SK-N-SH (cell line): ENCODE measurements around the gene COBL. TPM values are rescaled to one million over a fixed set of nuclear protein-coding genes. Genes with fewer than 3 reads are reported as not detected.

Experiments
- CTCF ChIA-PET: fragments of 300-600, 350-600 bp; formaldehyde crosslinking; extraction: SDS; loops from one replicate; lab custom pipeline; 2021; lab: Yijun Ruan, JAX
- POLR2A ChIA-PET: fragments of 350-600 bp; sonication (Branson Sonifier 250); formaldehyde crosslinking; extraction: SDS; loops from one replicate; lab custom pipeline; 2020; ENCODE audit warnings: antibody characterized with exemption, inconsistent platforms; lab: Yijun Ruan, JAX
- DNase-seq: peaks from one replicate; pipeline ENCODE4 v3.0.0; 2012
- H2AFZ ChIP-seq: fragments of 200-600 bp; sonication (generic); 2 replicates; pipeline ENCODE4 v1.8.1; 2016; ENCODE audit warnings: antibody characterized with exemption, mild to moderate bottlenecking, low read depth
- H3F3A ChIP-seq: fragments of 200-600 bp; sonication (generic); replicated peaks from 2 replicates; pipeline ENCODE3; 2016; ENCODE audit warnings: antibody characterized with exemption, mild to moderate bottlenecking; ENCODE audit not compliant: insufficient read depth
- H3K27ac ChIP-seq, 2 experiments: fragments of 200-500 bp in 1 of 2; fragments of 200-600 bp in 1 of 2; sonication (Bioruptor generic) in 1 of 2; sonication (generic), shearing (Covaris generic) in 1 of 2; 2 replicates each; pipeline versions ENCODE4 v1.5.1 to v1.6.1; 2014 to 2016; ENCODE audit warnings: low read depth in 2 of 2, inconsistent platforms in 1 of 2, low read length in 1 of 2, mild to moderate bottlenecking in 1 of 2, mixed read lengths in 1 of 2
- H3K27me3 ChIP-seq: fragments of 200-600 bp; sonication (generic), shearing (Covaris generic); 2 replicates; pipeline ENCODE4 v1.6.1; 2016; ENCODE audit warnings: mixed run types; ENCODE audit not compliant: insufficient read depth
- H3K36me3 ChIP-seq, 2 experiments: fragments of 200-500 bp in 1 of 2; fragments of 200-600 bp in 1 of 2; sonication (Bioruptor generic) in 1 of 2; sonication (generic) in 1 of 2; replicated peaks in 1 of 2; 2 replicates each; pipeline versions ENCODE3 to v1.5.1; 2014 to 2016; ENCODE audit warnings: low read length in 1 of 2, mild to moderate bottlenecking in 1 of 2; ENCODE audit not compliant: insufficient read depth in 2 of 2, control insufficient read depth in 1 of 2
- H3K4me1 ChIP-seq, 2 experiments: fragments of 200-500 bp in 1 of 2; fragments of 200-600 bp in 1 of 2; sonication (Bioruptor generic) in 1 of 2; sonication (generic), shearing (Covaris generic) in 1 of 2; 2 replicates each; pipeline versions ENCODE4 v1.5.1 to v1.6.1; 2014 to 2016; ENCODE audit warnings: low read depth in 1 of 2, low read length in 1 of 2, mixed run types in 1 of 2; ENCODE audit not compliant: insufficient read depth in 2 of 2, control insufficient read depth in 1 of 2
- H3K4me2 ChIP-seq: fragments of 200-600 bp; sonication (generic), shearing (Covaris generic); 2 replicates; pipeline ENCODE4 v1.6.1; 2017; ENCODE audit warnings: mixed run types
- H3K4me3 ChIP-seq, 2 experiments: fragments of 200-500 bp in 1 of 2; fragments of 200-600 bp in 1 of 2; sonication (Bioruptor generic) in 1 of 2; sonication (generic), shearing (Covaris generic) in 1 of 2; 2 replicates each; pipeline versions ENCODE4 v1.5.1 to v1.8.1; 2014 to 2016; ENCODE audit warnings: low read depth in 2 of 2, inconsistent platforms in 1 of 2, low read length in 1 of 2, mild to moderate bottlenecking in 1 of 2, mixed read lengths in 1 of 2, moderate library complexity in 1 of 2
- H3K79me2 ChIP-seq: fragments of 200-600 bp; sonication (generic); 2 replicates; pipeline ENCODE4 v1.8.1; 2017; ENCODE audit warnings: mild to moderate bottlenecking; ENCODE audit not compliant: insufficient read depth
- H3K9ac ChIP-seq: fragments of 200-600 bp; sonication (generic); 2 replicates; pipeline ENCODE4 v1.6.1; 2017; ENCODE audit warnings: mixed run types
- H3K9me2 ChIP-seq: fragments of 200-600 bp; sonication (generic); 2 replicates; pipeline ENCODE4 v1.6.1; 2017; ENCODE audit warnings: mixed run types
- H3K9me3 ChIP-seq: fragments of 200-600 bp; sonication (generic); 2 replicates; pipeline ENCODE4 v1.6.1; 2017; ENCODE audit warnings: mixed run types, mild to moderate bottlenecking, moderate library complexity
- H4K20me1 ChIP-seq: fragments of 200-600 bp; sonication (generic); 2 replicates; pipeline ENCODE4 v1.6.1; 2017; ENCODE audit warnings: mild to moderate bottlenecking, mixed run types; ENCODE audit not compliant: insufficient read depth
- CTCF ChIP-seq: fragments of 200-600 bp; sonication (generic); IDR thresholded peaks from 2 replicates; pipeline ENCODE4 v1.6.1; 2017; ENCODE audit warnings: antibody characterized with exemption, mild to moderate bottlenecking, moderate library complexity
- ELF1 ChIP-seq: IDR thresholded peaks from 2 replicates; pipeline ENCODE4 v1.4.0; 2012
- EZH2phosphoT487 ChIP-seq: fragments of 200-600 bp; sonication (generic); IDR thresholded peaks from 2 replicates; pipeline ENCODE4 v1.6.1; 2017; ENCODE audit warnings: low read depth, mixed run types, mild to moderate bottlenecking, antibody characterized with exemption, moderate library complexity, borderline replicate concordance
- FOSL2 ChIP-seq: IDR thresholded peaks from 2 replicates; pipeline ENCODE4 v1.4.0; 2012; ENCODE audit warnings: low read depth, mild to moderate bottlenecking, moderate library complexity, borderline replicate concordance
- IRF3 ChIP-seq: fragments of 150-350 bp; IDR thresholded peaks from 2 replicates; pipeline ENCODE4 v1.6.1; 2016; ENCODE audit warnings: mild to moderate bottlenecking, low read depth, low read length
- MAX ChIP-seq: IDR thresholded peaks from 2 replicates; pipeline ENCODE4 v1.4.0; 2012; ENCODE audit warnings: low read depth
- MXI1 ChIP-seq: IDR thresholded peaks from 2 replicates; pipeline ENCODE4 v1.6.1; 2012; ENCODE audit warnings: mild to moderate bottlenecking, low read depth, low read length, improper control_type of control experiment
- NRF1 ChIP-seq: IDR thresholded peaks from 2 replicates; pipeline ENCODE4 v1.6.1; 2012; ENCODE audit warnings: low read depth, mild to moderate bottlenecking, low read length
- POLR2AphosphoS5 ChIP-seq: IDR thresholded peaks from 2 replicates; pipeline ENCODE4 v1.6.1; 2012; ENCODE audit warnings: low read depth, low read length
- RAD21 ChIP-seq: IDR thresholded peaks from 2 replicates; pipeline ENCODE4 v1.6.1; 2012; ENCODE audit warnings: mild to moderate bottlenecking, low read length
- RFX5 ChIP-seq: IDR thresholded peaks from 2 replicates; pipeline ENCODE4 v1.6.1; 2012; ENCODE audit warnings: mild to moderate bottlenecking, improper control_type of control experiment, low read length
- RXRA ChIP-seq: IDR thresholded peaks from 2 replicates; pipeline ENCODE4 v1.4.0; 2012; ENCODE audit warnings: low read depth, mild to moderate bottlenecking, borderline replicate concordance
- SIN3A ChIP-seq: IDR thresholded peaks from 2 replicates; pipeline ENCODE4 v1.6.1; 2012; ENCODE audit warnings: low read depth, mild to moderate bottlenecking, low read length, moderate library complexity, borderline replicate concordance
- TEAD4 ChIP-seq: IDR thresholded peaks from 2 replicates; pipeline ENCODE4 v1.4.0; 2012; ENCODE audit warnings: mild to moderate bottlenecking, borderline replicate concordance; ENCODE audit not compliant: insufficient read depth
- USF1 ChIP-seq: IDR thresholded peaks from 2 replicates; pipeline ENCODE4 v1.4.0; 2012; ENCODE audit warnings: low read depth, borderline replicate concordance
- USF2 ChIP-seq: fragments of 150-350 bp; IDR thresholded peaks from 2 replicates; pipeline ENCODE4 v1.6.1; 2017; ENCODE audit warnings: antibody characterized with exemption, low read length, low read depth, borderline replicate concordance
- WGBS: methylation state at CpG from one replicate; pipeline ENCODE4 v1.1.6; 2017; ENCODE audit warnings: low lambda C conversion rate; 5-methylcytosine and 5-hydroxymethylcytosine counted together
- polyA plus RNA-seq, 3 experiments: library from polyadenylated mRNA; depleted of rRNA; stranded (reverse); fragments of >200 nt; gene quantifications; 2 replicates each; pipeline ENCODE4 v1.2.3, GENCODE V29; 2012

Gene COBL
- polyA plus RNA-seq, 1 of the 3 experiments (the other 2 are of a cell fraction): under 0.01 TPM

- TF ChIP-seq EZH2phosphoT487 (no peak), MXI1 (no peak), RAD21 (no peak), RXRA (no peak)
Observed at GRCh38 chr7:51251290-51251689, 65.3 kb downstream of the COBL start (continued).

GRCh38 chr7:51250512-51250911 is 66.1 kb downstream of the COBL start:
- Histone ChIP-seq H2AFZ (no peak overlapping the region), H3F3A (no peaks in the 10 kb centered on the region), H3K4me2 (no peak overlapping the region), H3K9me3 (no peaks in the 10 kb centered on the region; the same call in 1 of the 2 replicates), H3K9me2 (no peaks in the 10 kb centered on the region), H3K27me3 (no peaks in the 10 kb centered on the region), H3K4me1 (no peaks in the 10 kb centered on the region), H3K4me3 (no peak overlapping the region), H4K20me1 (no peaks in the 10 kb centered on the region), H3K27ac (no peak overlapping the region), H3K79me2 (no peaks in the 10 kb centered on the region), H3K9ac (no peak overlapping the region), H3K36me3 (no peaks in the 10 kb centered on the region)
- WGBS: 33% methylated on average over 2 of the region's 2 CpGs
- TF ChIP-seq SIN3A (no peak), MAX (no peak), NRF1 (no peak), CTCF (no peak), RFX5 (no peak), MXI1 (no peak), FOSL2 (no peak)
- ChIA-PET POLR2A (no interaction called here), CTCF (interaction anchor here (0.6 kb wide), 1 partner anchor 1060 kb away, joined by 3 read pairs; no protein-coding TSS in a partner anchor)
- DNase-seq: no peak

- Histone ChIP-seq H3K27me3 (no peaks in the 10 kb centered on the region), H3K9ac (no peak overlapping the region), H2AFZ (no peak overlapping the region), H3K4me2 (no peak overlapping the region), H3K4me1 (no peaks in the 10 kb centered on the region), H3K9me3 (no peaks in the 10 kb centered on the region; the same call in 1 of the 2 replicates), H3K27ac (no peak overlapping the region), H3K79me2 (no peaks in the 10 kb centered on the region), H3K9me2 (no peaks in the 10 kb centered on the region), H4K20me1 (no peaks in the 10 kb centered on the region), H3K4me3 (no peak overlapping the region), H3F3A (no peaks in the 10 kb centered on the region), H3K36me3 (no peaks in the 10 kb centered on the region)
- CTCF ChIA-PET: interaction anchor here (0.6 kb wide), 2 partner anchors 17 to 1060 kb away, joined by 3 to 4 read pairs; no protein-coding TSS in a partner anchor
- POLR2A ChIA-PET: no interaction called here
- no peak for DNase-seq
- 31% methylated on average over 3 of the region's 3 CpGs for WGBS
- TF ChIP-seq USF1: no peak
- TF ChIP-seq POLR2AphosphoS5: no peak
- no peak for TF ChIP-seq RAD21
- TF ChIP-seq ELF1: no peak
- TF ChIP-seq IRF3: no peak
- TF ChIP-seq SIN3A: no peak
- no peak for TF ChIP-seq USF2
- TF ChIP-seq TEAD4: no peak
- TF ChIP-seq CTCF: no peak
- no peak for TF ChIP-seq MAX
Observed at GRCh38 chr7:51249991-51250390, 66.6 kb downstream of the COBL start.
